GM23338 (cell line): ENCODE results near the gene NPPC. TPM values are rescaled to one million over a fixed set of nuclear protein-coding genes. Genes with fewer than 3 reads are reported as not detected.

Experiments used
- ATAC-seq: fragments of 200-7000 bp; cut with Tn5 transposase; 3 replicates; pipeline ENCODE4 v1.9.1; 2020
- DNase-seq: peaks from one replicate; pipeline ENCODE4 v3.0.0-alpha.2; 2015; ENCODE audit warnings: low spot score
- H2AFZ ChIP-seq: fragments of 200-600 bp; sonication (generic); 2 replicates; pipeline ENCODE4 v1.8.0; 2016; ENCODE audit warnings: antibody characterized with exemption, mild to moderate bottlenecking, moderate library complexity
- H3F3A ChIP-seq: fragments of 200-600 bp; sonication (generic); replicated peaks from 2 replicates; pipeline ENCODE4 v1.8.0; 2017; ENCODE audit warnings: antibody characterized with exemption, mixed run types, low read depth
- H3K27ac ChIP-seq: fragments of 200-600 bp; sonication (generic); 2 replicates; pipeline ENCODE4 v1.6.1; 2016; ENCODE audit warnings: low read depth
- H3K27me3 ChIP-seq: fragments of 200-600 bp; sonication (generic); 2 replicates; pipeline ENCODE4 v1.8.0; 2016; ENCODE audit warnings: mild to moderate bottlenecking, mixed run types, moderate library complexity; ENCODE audit not compliant: insufficient read depth
- H3K36me3 ChIP-seq: fragments of 200-600 bp; sonication (generic); 2 replicates; pipeline ENCODE4 v1.8.0; 2016; ENCODE audit warnings: mild to moderate bottlenecking; ENCODE audit not compliant: insufficient read depth
- H3K4me1 ChIP-seq: fragments of 200-600 bp; sonication (generic); 2 replicates; pipeline ENCODE4 v1.8.0; 2016; ENCODE audit warnings: mild to moderate bottlenecking, moderate library complexity; ENCODE audit not compliant: insufficient read depth
- H3K4me2 ChIP-seq: fragments of 200-600 bp; sonication (generic); 2 replicates; pipeline ENCODE4 v1.7.1; 2017; ENCODE audit warnings: mixed run types
- H3K4me3 ChIP-seq: fragments of 200-600 bp; sonication (generic); 2 replicates; pipeline ENCODE4 v1.6.1; 2016; ENCODE audit warnings: mixed run types
- H3K79me2 ChIP-seq: fragments of 200-600 bp; sonication (generic); replicated peaks from 2 replicates; pipeline ENCODE4 v1.8.0; 2017; ENCODE audit warnings: mild to moderate bottlenecking; ENCODE audit not compliant: insufficient read depth
- H3K9me2 ChIP-seq: fragments of 200-600 bp; sonication (generic); 2 replicates; pipeline ENCODE4 v1.8.0; 2017; ENCODE audit not compliant: insufficient read depth
- H4K20me1 ChIP-seq: fragments of 200-600 bp; sonication (generic); replicated peaks from 2 replicates; pipeline ENCODE4 v1.8.0; 2017; ENCODE audit warnings: mild to moderate bottlenecking; ENCODE audit not compliant: insufficient read depth
- H3K27ac Mint-ChIP-seq: 2 replicates; pipeline ENCODE4 v1.8.0; 2020; ENCODE audit warnings: inconsistent platforms, mild to moderate bottlenecking, moderate library complexity, mixed read lengths
- H3K27me3 Mint-ChIP-seq: 3 replicates; pipeline ENCODE4 v1.8.0; 2022; ENCODE audit warnings: low read depth, mild to moderate bottlenecking, moderate library complexity, mixed read lengths, inconsistent platforms; ENCODE audit not compliant: insufficient read depth, poor library complexity
- H3K36me3 Mint-ChIP-seq: 3 replicates; pipeline ENCODE4 v1.8.0; 2021; ENCODE audit warnings: low read depth, mild to moderate bottlenecking, inconsistent platforms, moderate library complexity, mixed read lengths
- H3K4me1 Mint-ChIP-seq: 3 replicates; pipeline ENCODE4 v1.8.0; 2020; ENCODE audit warnings: mild to moderate bottlenecking, inconsistent platforms, mixed read lengths
- H3K4me3 Mint-ChIP-seq: 3 replicates; pipeline ENCODE4 v1.8.0; 2021; ENCODE audit warnings: moderate library complexity, mild to moderate bottlenecking, inconsistent platforms, mixed read lengths
- H3K9me3 Mint-ChIP-seq: 3 replicates; pipeline ENCODE4 v1.8.0; 2020; ENCODE audit warnings: moderate library complexity, mild to moderate bottlenecking, inconsistent platforms, mixed read lengths
- EZH2 ChIP-seq: fragments of 200-600 bp; sonication (generic); IDR thresholded peaks from one replicate; pipeline ENCODE4 v1.8.0; 2017; ENCODE audit warnings: antibody characterized with exemption, mild to moderate bottlenecking, low read depth; ENCODE audit not compliant: unreplicated experiment
- polyA plus RNA-seq: library from polyadenylated mRNA; unstranded; fragments of >200 nt; fragmentation: Nextera tagmentation; extraction: Ambion mirVana; gene quantifications from 2 replicates; pipeline ENCODE4 v1.2.1, GENCODE V29; 2016
- total RNA-seq: library from RNA; depleted of rRNA; stranded (reverse); fragments of >200 nt; shearing (Covaris generic); gene quantifications from 2 replicates; pipeline ENCODE4 v1.2.3, GENCODE V29; 2014
- TF ChIP-seq, protein P1 (sequence below): fragments of 250-450 bp; sonication (Bioruptor Pico); IDR thresholded peaks from 2 replicates; pipeline ENCODE4 v1.5.0; 2020; ENCODE audit warnings: mild to moderate bottlenecking, moderate library complexity
- TF ChIP-seq, protein P2 (sequence below), 2 experiments: fragments of 200-600 bp in 1 of 2; sonication (generic) in 1 of 2; conservative IDR thresholded peaks; 2 replicates each; pipeline versions ENCODE4 v1.5.1 to v1.6.1; 2016 to 2017; ENCODE audit warnings: antibody characterized with exemption in 2 of 2, low read depth in 2 of 2, mild to moderate bottlenecking in 2 of 2, moderate library complexity in 1 of 2

The NPPC gene
- total and polyA plus RNA-seq, 2 experiments from 2014 or later = 2.2 to 6.3 TPM

DNA sequence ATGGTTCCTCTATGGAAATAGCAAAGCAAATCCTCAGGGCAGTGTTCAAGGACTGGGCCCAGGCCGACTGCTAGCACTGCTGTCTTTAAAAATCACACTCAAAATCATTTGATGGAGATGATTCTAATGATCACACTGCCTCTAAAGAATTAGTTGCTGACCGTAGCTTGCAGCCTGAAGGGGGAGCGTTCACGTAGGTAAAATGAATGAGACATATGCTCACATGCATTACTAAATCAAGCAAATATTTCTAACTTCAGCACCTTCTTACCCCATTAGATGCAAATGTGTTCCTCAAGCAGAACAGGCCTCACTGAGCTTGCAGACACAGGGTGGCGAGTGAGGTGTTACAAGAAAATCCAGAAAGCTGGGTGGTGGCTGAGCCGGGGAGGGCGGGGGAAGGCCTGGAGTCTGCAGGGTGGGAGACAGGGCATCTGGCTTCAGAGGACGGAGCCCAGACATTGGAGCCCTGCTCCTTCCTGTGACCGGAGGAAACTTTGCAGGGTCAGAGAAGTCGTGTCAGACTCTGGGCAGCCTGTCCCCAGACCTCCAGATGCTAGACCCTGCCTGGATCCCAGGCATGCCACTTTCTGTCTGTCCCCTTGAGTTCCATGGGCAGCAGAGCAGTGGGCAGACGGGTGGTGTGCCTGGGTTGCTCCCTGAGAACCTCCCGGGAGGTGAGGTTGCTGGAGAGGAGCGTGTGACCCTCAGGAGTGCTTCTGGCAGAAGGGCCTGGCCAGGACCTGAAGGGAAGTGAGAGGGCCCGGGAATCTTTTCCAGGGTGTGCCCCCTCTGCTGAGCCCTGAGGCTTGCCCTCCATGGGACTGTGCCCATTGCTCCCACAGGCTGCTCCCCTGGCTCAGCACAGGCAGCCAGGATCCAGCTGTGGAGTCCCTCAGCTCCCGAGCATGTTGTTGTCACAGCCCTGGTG is 7.1 kb upstream of the NPPC start:
- no peak overlapping the region for H3K27ac Mint-ChIP-seq
- Histone ChIP-seq H3K27ac (no peak overlapping the region), H3K27me3 (peaks cover 9% of the 10 kb centered on the region), H3F3A (no peaks in the 10 kb centered on the region), H4K20me1 (no peaks in the 10 kb centered on the region), H3K36me3 (no peaks in the 10 kb centered on the region), H3K4me1 (no peaks in the 10 kb centered on the region), H3K4me3 (no peak overlapping the region), H3K9me2 (no peaks in the 10 kb centered on the region), H2AFZ (no peak overlapping the region), H3K79me2 (no peaks in the 10 kb centered on the region), H3K4me2 (no peak overlapping the region)
- TF ChIP-seq, protein P1, sequence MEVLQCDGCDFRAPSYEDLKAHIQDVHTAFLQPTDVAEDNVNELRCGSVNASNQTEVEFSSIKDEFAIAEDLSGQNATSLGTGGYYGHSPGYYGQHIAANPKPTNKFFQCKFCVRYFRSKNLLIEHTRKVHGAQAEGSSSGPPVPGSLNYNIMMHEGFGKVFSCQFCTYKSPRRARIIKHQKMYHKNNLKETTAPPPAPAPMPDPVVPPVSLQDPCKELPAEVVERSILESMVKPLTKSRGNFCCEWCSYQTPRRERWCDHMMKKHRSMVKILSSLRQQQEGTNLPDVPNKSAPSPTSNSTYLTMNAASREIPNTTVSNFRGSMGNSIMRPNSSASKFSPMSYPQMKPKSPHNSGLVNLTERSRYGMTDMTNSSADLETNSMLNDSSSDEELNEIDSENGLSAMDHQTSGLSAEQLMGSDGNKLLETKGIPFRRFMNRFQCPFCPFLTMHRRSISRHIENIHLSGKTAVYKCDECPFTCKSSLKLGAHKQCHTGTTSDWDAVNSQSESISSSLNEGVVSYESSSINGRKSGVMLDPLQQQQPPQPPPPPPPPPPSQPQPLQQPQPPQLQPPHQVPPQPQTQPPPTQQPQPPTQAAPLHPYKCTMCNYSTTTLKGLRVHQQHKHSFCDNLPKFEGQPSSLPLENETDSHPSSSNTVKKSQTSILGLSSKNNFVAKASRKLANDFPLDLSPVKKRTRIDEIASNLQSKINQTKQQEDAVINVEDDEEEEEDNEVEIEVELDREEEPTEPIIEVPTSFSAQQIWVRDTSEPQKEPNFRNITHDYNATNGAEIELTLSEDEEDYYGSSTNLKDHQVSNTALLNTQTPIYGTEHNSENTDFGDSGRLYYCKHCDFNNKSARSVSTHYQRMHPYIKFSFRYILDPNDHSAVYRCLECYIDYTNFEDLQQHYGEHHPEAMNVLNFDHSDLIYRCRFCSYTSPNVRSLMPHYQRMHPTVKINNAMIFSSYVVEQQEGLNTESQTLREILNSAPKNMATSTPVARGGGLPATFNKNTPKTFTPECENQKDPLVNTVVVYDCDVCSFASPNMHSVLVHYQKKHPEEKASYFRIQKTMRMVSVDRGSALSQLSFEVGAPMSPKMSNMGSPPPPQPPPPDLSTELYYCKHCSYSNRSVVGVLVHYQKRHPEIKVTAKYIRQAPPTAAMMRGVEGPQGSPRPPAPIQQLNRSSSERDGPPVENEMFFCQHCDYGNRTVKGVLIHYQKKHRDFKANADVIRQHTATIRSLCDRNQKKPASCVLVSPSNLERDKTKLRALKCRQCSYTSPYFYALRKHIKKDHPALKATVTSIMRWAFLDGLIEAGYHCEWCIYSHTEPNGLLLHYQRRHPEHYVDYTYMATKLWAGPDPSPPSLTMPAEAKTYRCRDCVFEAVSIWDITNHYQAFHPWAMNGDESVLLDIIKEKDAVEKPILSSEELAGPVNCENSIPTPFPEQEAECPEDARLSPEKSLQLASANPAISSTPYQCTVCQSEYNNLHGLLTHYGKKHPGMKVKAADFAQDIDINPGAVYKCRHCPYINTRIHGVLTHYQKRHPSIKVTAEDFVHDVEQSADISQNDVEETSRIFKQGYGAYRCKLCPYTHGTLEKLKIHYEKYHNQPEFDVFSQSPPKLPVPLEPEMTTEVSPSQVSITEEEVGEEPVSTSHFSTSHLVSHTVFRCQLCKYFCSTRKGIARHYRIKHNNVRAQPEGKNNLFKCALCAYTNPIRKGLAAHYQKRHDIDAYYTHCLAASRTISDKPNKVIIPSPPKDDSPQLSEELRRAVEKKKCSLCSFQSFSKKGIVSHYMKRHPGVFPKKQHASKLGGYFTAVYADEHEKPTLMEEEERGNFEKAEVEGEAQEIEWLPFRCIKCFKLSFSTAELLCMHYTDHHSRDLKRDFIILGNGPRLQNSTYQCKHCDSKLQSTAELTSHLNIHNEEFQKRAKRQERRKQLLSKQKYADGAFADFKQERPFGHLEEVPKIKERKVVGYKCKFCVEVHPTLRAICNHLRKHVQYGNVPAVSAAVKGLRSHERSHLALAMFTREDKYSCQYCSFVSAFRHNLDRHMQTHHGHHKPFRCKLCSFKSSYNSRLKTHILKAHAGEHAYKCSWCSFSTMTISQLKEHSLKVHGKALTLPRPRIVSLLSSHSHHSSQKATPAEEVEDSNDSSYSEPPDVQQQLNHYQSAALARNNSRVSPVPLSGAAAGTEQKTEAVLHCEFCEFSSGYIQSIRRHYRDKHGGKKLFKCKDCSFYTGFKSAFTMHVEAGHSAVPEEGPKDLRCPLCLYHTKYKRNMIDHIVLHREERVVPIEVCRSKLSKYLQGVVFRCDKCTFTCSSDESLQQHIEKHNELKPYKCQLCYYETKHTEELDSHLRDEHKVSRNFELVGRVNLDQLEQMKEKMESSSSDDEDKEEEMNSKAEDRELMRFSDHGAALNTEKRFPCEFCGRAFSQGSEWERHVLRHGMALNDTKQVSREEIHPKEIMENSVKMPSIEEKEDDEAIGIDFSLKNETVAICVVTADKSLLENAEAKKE (CRISPR knock-in tag) = no peak
- no peak for TF ChIP-seq EZH2
- TF ChIP-seq, protein P2, sequence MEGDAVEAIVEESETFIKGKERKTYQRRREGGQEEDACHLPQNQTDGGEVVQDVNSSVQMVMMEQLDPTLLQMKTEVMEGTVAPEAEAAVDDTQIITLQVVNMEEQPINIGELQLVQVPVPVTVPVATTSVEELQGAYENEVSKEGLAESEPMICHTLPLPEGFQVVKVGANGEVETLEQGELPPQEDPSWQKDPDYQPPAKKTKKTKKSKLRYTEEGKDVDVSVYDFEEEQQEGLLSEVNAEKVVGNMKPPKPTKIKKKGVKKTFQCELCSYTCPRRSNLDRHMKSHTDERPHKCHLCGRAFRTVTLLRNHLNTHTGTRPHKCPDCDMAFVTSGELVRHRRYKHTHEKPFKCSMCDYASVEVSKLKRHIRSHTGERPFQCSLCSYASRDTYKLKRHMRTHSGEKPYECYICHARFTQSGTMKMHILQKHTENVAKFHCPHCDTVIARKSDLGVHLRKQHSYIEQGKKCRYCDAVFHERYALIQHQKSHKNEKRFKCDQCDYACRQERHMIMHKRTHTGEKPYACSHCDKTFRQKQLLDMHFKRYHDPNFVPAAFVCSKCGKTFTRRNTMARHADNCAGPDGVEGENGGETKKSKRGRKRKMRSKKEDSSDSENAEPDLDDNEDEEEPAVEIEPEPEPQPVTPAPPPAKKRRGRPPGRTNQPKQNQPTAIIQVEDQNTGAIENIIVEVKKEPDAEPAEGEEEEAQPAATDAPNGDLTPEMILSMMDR (conservative IDR thresholded peaks at IDR 0.05; ENCODE audit: low read depth in 2 of 2) = peak in 1 of 2 experiments; percentile 30; a peak in 2 of 4 replicates
- H3K36me3 Mint-ChIP-seq = no peaks in the 10 kb centered on the region
- no peaks in the 10 kb centered on the region for H3K9me3 Mint-ChIP-seq
- peaks cover 20% of the 10 kb centered on the region for H3K27me3 Mint-ChIP-seq
- DNase-seq = no peak
- no peak overlapping the region for H3K4me3 Mint-ChIP-seq
- H3K4me1 Mint-ChIP-seq = no peaks in the 10 kb centered on the region
- no peak for ATAC-seq
